Breast epithelium (tissue), 3 donors: ENCODE measurements around the gene NUAK1.

Experiments
- CTCF ChIP-seq, 3 donors: fragments of 450-650 bp; IDR thresholded peaks; one replicate each; pipeline ENCODE4 v1.5.1; 2016 to 2017; ENCODE audit warnings: antibody characterized with exemption in 3 of 3, mild to moderate bottlenecking in 3 of 3, moderate library complexity in 3 of 3
- POLR2A ChIP-seq: fragments of 450-650 bp; IDR thresholded peaks from one replicate; pipeline ENCODE4 v1.6.1; 2016; ENCODE audit warnings: antibody characterized with exemption, mild to moderate bottlenecking, moderate library complexity

GRCh38 chr12:106115440-106115839 lies 23.3 kb downstream of the NUAK1 start:
- no peak for TF ChIP-seq POLR2A
- no peak for TF ChIP-seq CTCF (IDR thresholded peaks at IDR 0.05)
